ENCODE results near the gene TUBA1B.
A peak's percentile ranks its signal among the peaks of the same experiment; 100 is the strongest.

GRCh38 chr12:49088150-49088931 lies 42.9 kb downstream of the TUBA1B start:
- no peak for TF ChIP-seq POLR2A (IDR thresholded peaks at IDR 0.05)
- TF ChIP-seq CTCF (IDR thresholded peaks at IDR 0.05): peak; percentile 84 to 94 (median 90)
